Kidney epithelial cell (primary cell): Measurements from ENCODE around the gene ATP1B3. TPM values are rescaled to one million over a fixed set of nuclear protein-coding genes. Genes with fewer than 3 reads are reported as not detected.
"Not testable (repeated sequence)": the region's sequence is repeated elsewhere in the genome, so short reads cannot be mapped to it uniquely, and the experiment has no call there.

Experiments
- DNase-seq: peaks from one replicate; pipeline ENCODE4 v3.0.0-alpha.2; 2010; ENCODE audit warnings: low read depth
- H3K27me3 ChIP-seq: 2 replicates; pipeline ENCODE4 v1.6.0; 2011; ENCODE audit warnings: low read length; ENCODE audit not compliant: control insufficient read depth, insufficient read depth
- H3K36me3 ChIP-seq: 2 replicates; pipeline ENCODE4 v1.5.1; 2011; ENCODE audit warnings: low read length; ENCODE audit not compliant: control insufficient read depth, insufficient read depth
- H3K4me3 ChIP-seq: 2 replicates; pipeline ENCODE4 v1.5.1; 2011; ENCODE audit warnings: low read depth, mild to moderate bottlenecking, control low read depth, low read length
- total RNA-seq: library from RNA; depleted of rRNA; stranded (reverse); fragments of >200 nt; gene quantifications from 2 replicates; pipeline ENCODE4 v1.2.3, GENCODE V29; 2015
- TF ChIP-seq, protein P1 (sequence below): IDR thresholded peaks from 2 replicates; pipeline ENCODE4 v1.5.1; 2011; ENCODE audit warnings: mild to moderate bottlenecking, moderate library complexity, low read length, control low read depth, inconsistent platforms; ENCODE audit not compliant: insufficient read depth, poor library complexity, severe bottlenecking

ATP1B3 gene
- total RNA-seq, 1 donor from 2014 or later: 50.8 TPM

DNA sequence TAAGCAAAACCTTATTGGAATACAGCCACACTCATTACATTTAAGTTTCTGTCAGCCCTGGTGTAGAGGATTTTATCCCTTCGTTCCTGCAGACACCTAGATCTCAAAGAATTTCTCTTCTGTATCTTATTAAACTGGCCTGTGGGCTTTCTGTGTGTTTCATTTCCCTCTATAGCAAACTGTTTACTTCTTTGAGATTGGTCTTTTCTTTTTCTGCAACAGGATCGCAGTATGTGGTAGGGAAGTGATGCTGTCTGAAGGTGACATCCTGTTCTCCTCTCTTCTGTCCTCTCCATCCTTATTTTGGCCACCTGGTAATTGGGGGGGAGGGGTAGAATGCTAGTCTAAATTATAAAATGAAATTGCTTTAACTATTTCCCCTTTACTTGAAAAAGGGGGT, 25.5 kb downstream of the ATP1B3 start:
- TF ChIP-seq, protein P1, sequence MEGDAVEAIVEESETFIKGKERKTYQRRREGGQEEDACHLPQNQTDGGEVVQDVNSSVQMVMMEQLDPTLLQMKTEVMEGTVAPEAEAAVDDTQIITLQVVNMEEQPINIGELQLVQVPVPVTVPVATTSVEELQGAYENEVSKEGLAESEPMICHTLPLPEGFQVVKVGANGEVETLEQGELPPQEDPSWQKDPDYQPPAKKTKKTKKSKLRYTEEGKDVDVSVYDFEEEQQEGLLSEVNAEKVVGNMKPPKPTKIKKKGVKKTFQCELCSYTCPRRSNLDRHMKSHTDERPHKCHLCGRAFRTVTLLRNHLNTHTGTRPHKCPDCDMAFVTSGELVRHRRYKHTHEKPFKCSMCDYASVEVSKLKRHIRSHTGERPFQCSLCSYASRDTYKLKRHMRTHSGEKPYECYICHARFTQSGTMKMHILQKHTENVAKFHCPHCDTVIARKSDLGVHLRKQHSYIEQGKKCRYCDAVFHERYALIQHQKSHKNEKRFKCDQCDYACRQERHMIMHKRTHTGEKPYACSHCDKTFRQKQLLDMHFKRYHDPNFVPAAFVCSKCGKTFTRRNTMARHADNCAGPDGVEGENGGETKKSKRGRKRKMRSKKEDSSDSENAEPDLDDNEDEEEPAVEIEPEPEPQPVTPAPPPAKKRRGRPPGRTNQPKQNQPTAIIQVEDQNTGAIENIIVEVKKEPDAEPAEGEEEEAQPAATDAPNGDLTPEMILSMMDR: no peak
- Histone ChIP-seq H3K4me3 (no peak overlapping the region), H3K27me3 (no peaks in the 10 kb centered on the region), H3K36me3 (no peaks in the 10 kb centered on the region)
- no peak for DNase-seq

GRCh38 chr3:141904203-141904602, 27.8 kb downstream of the ATP1B3 start:
- H3K36me3 ChIP-seq: no peaks in the 10 kb centered on the region

DNA sequence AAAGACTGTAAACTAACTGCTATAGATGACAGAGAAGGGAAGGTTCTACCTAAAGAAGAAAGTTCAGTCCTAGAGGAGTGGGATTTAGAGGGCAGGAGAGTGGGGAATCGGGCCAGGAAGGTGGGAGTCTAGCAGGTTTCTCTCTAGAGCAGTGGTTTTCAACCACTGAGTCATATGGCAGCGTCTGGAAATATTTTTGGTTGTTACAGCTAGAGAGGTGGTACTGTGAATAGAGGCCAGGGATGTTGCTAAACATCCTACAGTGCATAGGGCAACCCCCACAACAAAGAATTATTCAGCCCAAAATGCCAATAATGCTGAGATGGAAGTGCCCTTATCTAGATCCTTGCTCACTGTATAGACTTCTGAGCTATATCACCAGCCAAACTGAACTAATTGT, 28.7 kb downstream of the ATP1B3 start:
- H3K36me3 ChIP-seq: peaks cover 2% of the 10 kb centered on the region
- TF ChIP-seq, protein P1: no peak

More at GRCh38 chr3:141904203-141904602, 27.8 kb downstream of the ATP1B3 start:
- TF ChIP-seq, protein P1: no peak
- no peak for DNase-seq
- H3K27me3 ChIP-seq: no peaks in the 10 kb centered on the region
- no peak overlapping the region for H3K4me3 ChIP-seq

DNA sequence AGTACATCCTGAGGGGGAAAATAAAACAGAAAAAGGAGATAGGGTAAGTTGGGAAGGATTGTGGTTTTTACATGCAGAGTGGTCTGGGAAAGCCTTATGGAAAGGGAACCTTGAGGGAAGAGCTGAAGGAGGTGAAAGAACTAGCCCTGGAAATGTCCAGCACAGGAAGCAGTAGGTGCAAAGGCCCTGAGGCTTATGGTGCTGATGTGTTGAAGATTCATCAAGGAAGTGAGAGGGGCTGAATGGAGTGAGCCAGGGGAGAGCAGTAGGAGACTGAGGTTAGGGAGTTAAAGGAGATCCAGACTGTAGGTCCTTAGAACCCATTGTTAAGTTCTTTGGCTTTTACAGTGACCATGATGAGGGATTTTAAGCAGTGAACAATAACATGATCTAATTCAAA, 33.0 kb downstream of the ATP1B3 start:
- no peak for DNase-seq
- Histone ChIP-seq H3K27me3 (no peaks in the 10 kb centered on the region), H3K36me3 (peaks cover 2% of the 10 kb centered on the region), H3K4me3 (no peak overlapping the region)
- TF ChIP-seq, protein P1: no peak

More for the DNA sequence above, 28.7 kb downstream of the ATP1B3 start:
- no peaks in the 10 kb centered on the region for H3K27me3 ChIP-seq
- no peak overlapping the region for H3K4me3 ChIP-seq
- DNase-seq: no peak

- H3K27me3 ChIP-seq, H3K4me3 ChIP-seq, H3K36me3 ChIP-seq, DNase-seq: not testable (repeated sequence)
These were observed 33.5 kb downstream of the ATP1B3 start for GRCh38 chr3:141909986-141910385.

- H3K36me3 ChIP-seq: peaks cover 2% of the 10 kb centered on the region
- TF ChIP-seq, protein P1: peak; percentile 68
These were observed 36.8 kb downstream of the ATP1B3 start for GRCh38 chr3:141913150-141913811.

More at GRCh38 chr3:141913150-141913811, 36.8 kb downstream of the ATP1B3 start:
- Histone ChIP-seq H3K27me3 (no peaks in the 10 kb centered on the region), H3K4me3 (no peak overlapping the region)
- DNase-seq: peak; percentile 5
